Panc1 (cell line): ENCODE data around the gene SLC12A8. TPM values are rescaled to one million over a fixed set of nuclear protein-coding genes. Genes with fewer than 3 reads are reported as not detected.

Source experiments
- ATAC-seq: fragments of 200-7000 bp; cut with Tn5 transposase; 2 replicates; pipeline ENCODE4 v1.9.1; 2020; ENCODE audit warnings: mild to moderate bottlenecking, moderate library complexity
- BruUV-seq: library from RNA; stranded (reverse); fragments of 400-500 nt; replicated peaks from 2 replicates; lab custom pipeline; 2021; lab: Mats Ljungman, UMichigan
- CTCF ChIA-PET: fragments of 300-600 bp; sonication (Branson Sonifier 250); formaldehyde crosslinking; loops from one replicate; lab custom pipeline; 2022; ENCODE audit warnings: antibody characterized with exemption; lab: Charles Lee
- POLR2A ChIA-PET: fragments of 300-600 bp; sonication (Branson Sonifier 250); formaldehyde crosslinking; loops from one replicate; lab custom pipeline; 2022; ENCODE audit warnings: antibody characterized with exemption; lab: Charles Lee
- DNase-seq: peaks from one replicate; pipeline ENCODE4 v3.0.0-alpha.2; 2010; ENCODE audit warnings: low read depth, low spot score
- H3K27ac ChIP-seq: 2 replicates; pipeline ENCODE4 v1.5.1; 2011; ENCODE audit warnings: mild to moderate bottlenecking, low read length, inconsistent platforms
- H3K27me3 ChIP-seq: fragments of 200-500 bp; sonication (Bioruptor generic); 2 replicates; pipeline ENCODE4 v1.6.0; 2014; ENCODE audit warnings: low read length, inconsistent platforms; ENCODE audit not compliant: control insufficient read depth, insufficient read depth
- H3K36me3 ChIP-seq: fragments of 200-500 bp; sonication (Bioruptor generic); 2 replicates; pipeline ENCODE4 v1.5.1; 2014; ENCODE audit warnings: inconsistent platforms, mild to moderate bottlenecking, low read length, moderate library complexity; ENCODE audit not compliant: control insufficient read depth, insufficient read depth
- H3K4me1 ChIP-seq: 2 replicates; pipeline ENCODE4 v1.5.1; 2011; ENCODE audit warnings: inconsistent platforms, mild to moderate bottlenecking, low read length, moderate library complexity; ENCODE audit not compliant: control insufficient read depth, insufficient read depth
- H3K4me3 ChIP-seq, 2 experiments: 2 replicates each; pipeline ENCODE4 v1.5.1; 2011 to 2012; ENCODE audit warnings: low read depth in 2 of 2, low read length in 2 of 2, mild to moderate bottlenecking in 2 of 2, inconsistent platforms in 1 of 2, moderate library complexity in 1 of 2
- H3K9me3 ChIP-seq: fragments of 200-500 bp; sonication (Bioruptor generic); 2 replicates; pipeline ENCODE4 v1.5.1; 2014; ENCODE audit warnings: low read depth, mild to moderate bottlenecking, inconsistent platforms, low read length, moderate library complexity; ENCODE audit not compliant: control insufficient read depth, insufficient read depth
- CTCF ChIP-seq: fragments of 450-650 bp; IDR thresholded peaks from 2 replicates; pipeline ENCODE4 v1.5.1; 2017; ENCODE audit warnings: mild to moderate bottlenecking
- POLR2AphosphoS5 ChIP-seq: IDR thresholded peaks from 2 replicates; pipeline ENCODE4 v1.6.1; 2012; ENCODE audit warnings: mild to moderate bottlenecking, low read depth, low read length, moderate library complexity
- REST ChIP-seq, 2 experiments: IDR thresholded peaks; 2 replicates each; pipeline ENCODE4 v1.6.1; 2011 to 2012; ENCODE audit warnings: low read depth in 2 of 2, control low read depth in 1 of 2, low read length in 1 of 2, mild to moderate bottlenecking in 1 of 2, moderate library complexity in 1 of 2; ENCODE audit not compliant: insufficient read depth in 1 of 2
- SIN3A ChIP-seq: IDR thresholded peaks from 2 replicates; pipeline ENCODE4 v1.6.1; 2012; ENCODE audit warnings: low read depth, mild to moderate bottlenecking, low read length, moderate library complexity, borderline replicate concordance; ENCODE audit not compliant: insufficient read depth
- TCF7L2 ChIP-seq: IDR thresholded peaks from 2 replicates; pipeline ENCODE4 v1.6.1; 2011; ENCODE audit warnings: mild to moderate bottlenecking, low read depth, low read length, inconsistent platforms
- in situ Hi-C: cut with HindIII; loops from 2 replicates; pipeline ENCODE4 v1.10.0; 2016; ENCODE audit warnings: low sequenced_read_pairs, low pct_unique_long_range_greater_than_20kb
- intact Hi-C: fragments of 100-400 bp; cut with micrococcal nuclease; formaldehyde crosslinking; loops from one replicate; pipeline ENCODE4 v1.10.0; 2022; ENCODE audit not compliant: unreplicated experiment
- total RNA-seq: library from RNA; stranded (reverse); gene quantifications from one replicate; pipeline ENCODE4 v1.2.1, GENCODE V29; 2021; ENCODE audit not compliant: unreplicated experiment

SLC12A8 gene
- total RNA-seq, 1 experiment from 2014 or later: 7.0 TPM

GRCh38 chr3:125250973-125251372 lies 38.4 kb upstream of the SLC12A8 start:
- Histone ChIP-seq H3K4me1 (no peaks in the 10 kb centered on the region), H3K9me3 (no peaks in the 10 kb centered on the region), H3K27me3 (no peaks in the 10 kb centered on the region), H3K4me3 (no peak overlapping the region), H3K36me3 (no peaks in the 10 kb centered on the region), H3K27ac (no peak overlapping the region)
- CTCF ChIA-PET: no interaction called here
- no TSS peak for BruUV-seq
- ATAC-seq (no peak), DNase-seq (no peak)
- POLR2A ChIA-PET: no interaction called here
- TF ChIP-seq TCF7L2 (no peak), REST (IDR thresholded peaks at IDR 0.05; ENCODE audit: insufficient read depth in 1 of 2, low read depth in 2 of 2, low read length in 1 of 2) (no peak), POLR2AphosphoS5 (no peak), CTCF (no peak), SIN3A (no peak)
- in situ Hi-C loops: no loop called here
- intact Hi-C loops: no loop called here

- intact Hi-C loops: no loop called here
- in situ Hi-C loops: no loop called here
- H3K27ac ChIP-seq: no peak overlapping the region
- ChIA-PET POLR2A (interaction anchor here (0.6 kb wide), 1 partner anchor 244 kb away, joined by 3 read pairs; no protein-coding TSS in a partner anchor), CTCF (no interaction called here)
- H3K36me3 ChIP-seq: no peaks in the 10 kb centered on the region
- ATAC-seq (no peak), DNase-seq (no peak)
- BruUV-seq: no TSS peak
- TF ChIP-seq SIN3A (no peak), CTCF (no peak), POLR2AphosphoS5 (no peak), TCF7L2 (no peak), REST (IDR thresholded peaks at IDR 0.05; ENCODE audit: insufficient read depth in 1 of 2, low read depth in 2 of 2, low read length in 1 of 2) (no peak)
- H3K9me3 ChIP-seq: no peaks in the 10 kb centered on the region
- H3K4me3 ChIP-seq: no peak overlapping the region
- no peaks in the 10 kb centered on the region for H3K27me3 ChIP-seq
- no peaks in the 10 kb centered on the region for H3K4me1 ChIP-seq
Observed at GRCh38 chr3:125246237-125246636, 33.7 kb upstream of the SLC12A8 start.
